ENCODE results near the gene GOLT1A. TPM values are rescaled to one million over a fixed set of nuclear protein-coding genes. Genes with fewer than 3 reads are reported as not detected.
A peak's percentile ranks its signal among the peaks of the same experiment; 100 is the strongest.

The GOLT1A gene
- total RNA-seq, 4 donors from 2014 or later, result 0.91 to 1.5 TPM; not detected in 2

DNA sequence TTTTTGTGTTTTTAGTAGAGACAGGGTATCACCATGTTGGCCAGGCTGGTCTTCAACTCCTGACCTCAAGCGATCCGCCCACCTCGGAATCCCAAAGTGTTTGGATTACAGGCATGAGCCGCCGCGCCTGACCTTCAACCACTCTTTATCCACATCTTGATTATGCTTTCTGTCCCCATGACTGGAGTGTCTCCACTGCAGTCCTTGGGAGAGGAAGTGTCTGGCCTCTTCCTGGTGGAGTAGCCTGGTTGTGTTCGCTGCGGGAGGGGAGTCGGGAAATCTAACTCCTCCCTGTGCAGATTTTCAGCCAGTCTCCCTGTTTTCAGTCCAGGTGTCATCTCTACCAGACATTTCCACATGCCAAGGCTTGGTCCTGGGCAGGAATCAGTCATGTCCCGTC, 27.2 kb downstream of the GOLT1A start:
- DNase-seq (ENCODE audit: low spot score in 2 of 2), result peak in 1 of 2 donors; percentile 63
- 82 to 90% methylated on average over 10 of the region's 10 CpGs for WGBS, 2 donors
- TF ChIP-seq POLR2A (IDR thresholded peaks at IDR 0.05), result no peak
- TF ChIP-seq, protein P1, sequence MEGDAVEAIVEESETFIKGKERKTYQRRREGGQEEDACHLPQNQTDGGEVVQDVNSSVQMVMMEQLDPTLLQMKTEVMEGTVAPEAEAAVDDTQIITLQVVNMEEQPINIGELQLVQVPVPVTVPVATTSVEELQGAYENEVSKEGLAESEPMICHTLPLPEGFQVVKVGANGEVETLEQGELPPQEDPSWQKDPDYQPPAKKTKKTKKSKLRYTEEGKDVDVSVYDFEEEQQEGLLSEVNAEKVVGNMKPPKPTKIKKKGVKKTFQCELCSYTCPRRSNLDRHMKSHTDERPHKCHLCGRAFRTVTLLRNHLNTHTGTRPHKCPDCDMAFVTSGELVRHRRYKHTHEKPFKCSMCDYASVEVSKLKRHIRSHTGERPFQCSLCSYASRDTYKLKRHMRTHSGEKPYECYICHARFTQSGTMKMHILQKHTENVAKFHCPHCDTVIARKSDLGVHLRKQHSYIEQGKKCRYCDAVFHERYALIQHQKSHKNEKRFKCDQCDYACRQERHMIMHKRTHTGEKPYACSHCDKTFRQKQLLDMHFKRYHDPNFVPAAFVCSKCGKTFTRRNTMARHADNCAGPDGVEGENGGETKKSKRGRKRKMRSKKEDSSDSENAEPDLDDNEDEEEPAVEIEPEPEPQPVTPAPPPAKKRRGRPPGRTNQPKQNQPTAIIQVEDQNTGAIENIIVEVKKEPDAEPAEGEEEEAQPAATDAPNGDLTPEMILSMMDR (IDR thresholded peaks at IDR 0.05), result no peak
- intact Hi-C loops (cut with DNase I; ENCODE audit: low total_unique reads), result no loop called here
- no peak overlapping the region for H3K4me3 ChIP-seq (ENCODE audit: low read depth, poor library complexity, severe bottlenecking)

DNA sequence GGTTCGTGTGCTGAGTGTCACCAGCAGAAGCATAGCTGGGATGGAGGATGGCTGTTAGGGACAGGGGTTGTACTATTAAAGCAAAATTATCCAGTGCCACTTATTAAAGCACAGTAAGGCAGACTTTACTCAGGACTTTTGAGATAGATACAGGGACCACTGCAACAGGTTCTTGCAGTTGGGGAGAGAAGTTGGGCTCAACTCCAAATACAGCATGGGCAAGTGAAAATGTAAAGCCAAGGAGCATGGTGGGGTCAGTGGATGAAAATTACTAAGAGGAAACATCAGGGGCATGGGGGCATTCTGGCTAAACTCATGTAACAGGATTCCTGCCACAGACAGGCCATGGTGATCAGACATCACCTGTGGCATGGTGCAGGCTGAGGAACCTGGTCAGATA, 32.7 kb downstream of the GOLT1A start:
- intact Hi-C loops (cut with DNase I; ENCODE audit: low total_unique reads), result no loop called here
- TF ChIP-seq POLR2A (IDR thresholded peaks at IDR 0.05), result no peak
- TF ChIP-seq, protein P1 (IDR thresholded peaks at IDR 0.05), result no peak
- H3K4me3 ChIP-seq (ENCODE audit: low read depth, poor library complexity, severe bottlenecking), result no peak overlapping the region
- WGBS, 2 donors, result 56 to 90% methylated on average over 1 of the region's 1 CpG
- DNase-seq (ENCODE audit: low spot score in 2 of 2), result peak in 1 of 2 donors; percentile 59

DNA sequence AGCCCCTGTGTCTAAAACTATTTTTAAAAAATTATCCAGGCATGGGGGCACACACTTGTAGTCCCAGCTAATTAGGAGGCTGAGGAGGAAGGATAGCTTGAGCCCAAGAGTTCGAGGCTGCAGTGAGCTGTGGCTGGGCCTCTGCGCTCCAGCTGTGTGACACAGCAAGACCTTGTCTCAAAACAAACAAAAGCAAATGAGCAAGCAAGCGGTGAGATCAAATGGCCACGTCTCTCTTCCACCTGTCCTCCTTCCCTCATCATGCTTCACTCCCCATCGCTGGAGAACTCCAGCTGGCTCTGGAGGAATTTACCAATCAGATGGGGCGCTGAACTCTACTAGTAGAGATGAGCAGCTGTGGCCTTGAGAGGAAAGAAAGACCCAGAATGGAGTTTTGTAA, 33.7 kb downstream of the GOLT1A start:
- no peak overlapping the region for H3K4me3 ChIP-seq (ENCODE audit: low read depth, poor library complexity, severe bottlenecking)
- intact Hi-C loops (cut with DNase I; ENCODE audit: low total_unique reads), result no loop called here
- no peak for TF ChIP-seq POLR2A (IDR thresholded peaks at IDR 0.05)
- TF ChIP-seq, protein P1 (IDR thresholded peaks at IDR 0.05), result no peak
- DNase-seq (ENCODE audit: low spot score in 2 of 2), result no peak
- 90 to 92% methylated on average over 6 of the region's 6 CpGs for WGBS, 2 donors

DNA sequence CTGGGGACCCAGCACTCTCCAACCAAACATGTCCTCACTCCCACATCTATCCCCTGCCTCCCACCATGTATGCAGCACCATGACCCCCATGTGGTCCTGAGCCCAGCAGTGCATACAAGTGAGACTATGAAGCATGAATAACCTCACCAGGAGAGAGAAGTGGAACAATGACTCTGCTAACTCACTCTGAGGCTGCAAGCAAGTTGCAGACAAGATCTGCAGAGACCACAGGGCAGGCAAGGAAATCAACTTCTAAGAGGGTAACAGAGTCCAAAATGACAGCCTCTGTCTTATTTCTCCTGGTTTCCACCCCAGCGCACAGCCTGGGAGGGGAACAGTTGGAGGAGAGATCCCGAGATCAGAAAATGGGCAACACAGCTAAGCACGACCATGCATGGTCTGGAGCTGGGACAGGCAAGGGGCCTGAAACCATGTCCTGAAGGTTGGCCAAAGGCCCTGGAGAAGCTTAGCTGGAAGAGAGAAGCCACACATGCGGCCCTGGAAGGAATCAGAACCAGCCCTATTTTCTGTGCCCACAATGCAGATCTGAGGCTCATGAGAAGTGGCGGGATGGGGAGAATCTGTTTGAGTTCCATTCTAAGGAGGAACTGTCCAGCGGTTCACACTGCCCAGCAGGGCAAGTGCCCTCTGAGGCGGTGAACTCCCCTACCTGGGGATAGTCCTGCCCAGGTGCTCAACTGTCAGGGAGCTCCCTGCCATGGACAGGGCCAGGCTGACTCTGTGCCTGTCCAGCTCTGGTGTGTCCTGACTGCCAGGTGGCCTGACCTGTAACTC, 35.1 kb downstream of the GOLT1A start:
- no peak for TF ChIP-seq POLR2A (IDR thresholded peaks at IDR 0.05)
- TF ChIP-seq, protein P1 (IDR thresholded peaks at IDR 0.05), result no peak
- no peak overlapping the region for H3K4me3 ChIP-seq (ENCODE audit: low read depth, poor library complexity, severe bottlenecking)
- intact Hi-C loops (cut with DNase I; ENCODE audit: low total_unique reads), result no loop called here
- DNase-seq (ENCODE audit: low spot score in 2 of 2), result no peak
- WGBS, 2 donors, result 84 to 86% methylated on average over 6 to 7 of the region's 7 CpGs

DNA sequence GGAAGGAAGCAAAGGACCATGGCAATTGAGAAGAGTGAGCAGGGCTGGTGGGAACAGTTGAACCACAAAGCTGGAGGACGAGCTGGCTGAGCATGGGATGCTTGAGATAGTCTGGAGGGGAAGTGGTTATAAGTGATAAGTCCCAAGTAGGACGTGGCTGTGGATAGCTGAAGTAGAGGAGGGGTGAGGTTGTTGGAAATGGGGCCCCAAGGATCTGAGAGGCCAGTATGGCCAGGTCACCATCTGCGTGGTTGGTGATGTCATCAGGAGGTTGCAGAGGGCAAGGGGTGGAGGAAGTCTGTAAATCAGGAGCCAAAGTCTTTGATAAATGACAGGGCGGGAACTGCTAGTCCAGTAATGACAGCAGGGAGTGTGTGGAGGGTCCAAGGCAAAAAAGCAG, 36.7 kb downstream of the GOLT1A start:
- intact Hi-C loops (cut with DNase I; ENCODE audit: low total_unique reads), result no loop called here
- DNase-seq (ENCODE audit: low spot score in 2 of 2), result no peak
- TF ChIP-seq, protein P1 (IDR thresholded peaks at IDR 0.05), result no peak
- TF ChIP-seq POLR2A (IDR thresholded peaks at IDR 0.05), result no peak
- no peak overlapping the region for H3K4me3 ChIP-seq (ENCODE audit: low read depth, poor library complexity, severe bottlenecking)
- 51 to 56% methylated on average over 4 of the region's 4 CpGs for WGBS, 2 donors

DNA sequence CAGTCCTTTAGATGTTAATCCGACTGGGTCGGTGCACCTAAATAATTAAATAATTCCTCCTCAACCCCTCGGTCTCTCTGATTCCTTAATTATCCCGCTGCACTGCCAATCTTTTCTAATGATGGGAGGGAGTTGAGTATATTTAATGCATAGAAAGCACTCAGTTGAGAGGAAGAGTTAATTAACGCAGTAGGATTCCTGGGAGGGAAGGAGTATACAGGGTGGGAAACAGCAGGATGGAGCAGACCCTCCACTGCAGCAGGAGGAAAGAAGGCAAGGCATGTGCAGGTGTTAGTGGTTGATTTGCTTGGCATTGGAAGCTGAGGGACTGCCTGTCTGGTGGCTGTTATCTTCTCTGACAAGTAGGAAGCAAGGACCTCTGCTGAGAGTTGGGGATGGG, 37.7 kb downstream of the GOLT1A start:
- WGBS, 2 donors, result 79 to 83% methylated on average over 5 of the region's 5 CpGs

More for the DNA sequence above, 37.7 kb downstream of the GOLT1A start:
- DNase-seq (ENCODE audit: low spot score in 2 of 2), result no peak
- no peak overlapping the region for H3K4me3 ChIP-seq (ENCODE audit: low read depth, poor library complexity, severe bottlenecking)
- intact Hi-C loops (cut with DNase I; ENCODE audit: low total_unique reads), result no loop called here
- TF ChIP-seq, protein P1 (IDR thresholded peaks at IDR 0.05), result no peak
- TF ChIP-seq POLR2A (IDR thresholded peaks at IDR 0.05), result no peak

All from lower leg skin (tissue), 4 donors.